Endothelial cell of umbilical vein (primary cell): Measurements from ENCODE around the gene ELOVL4. TPM values are rescaled to one million over a fixed set of nuclear protein-coding genes. Genes with fewer than 3 reads are reported as not detected.

ENCODE experiments used
- BruUV-seq: library from RNA; stranded (reverse); fragments of 400-500 nt; replicated peaks from 2 replicates; lab custom pipeline; 2021; lab: Mats Ljungman, UMichigan
- CTCF ChIA-PET: fragments of 300-600, 350-600 bp; sonication (Branson Sonifier 250); formaldehyde crosslinking; loops from one replicate; lab custom pipeline; 2021; ENCODE audit warnings: antibody characterized with exemption, inconsistent platforms; lab: Charles Lee
- POLR2A ChIA-PET: fragments of 300-600, 350-600 bp; sonication (Branson Sonifier 250); formaldehyde crosslinking; loops from one replicate; lab custom pipeline; 2021; ENCODE audit warnings: antibody characterized with exemption, inconsistent platforms; lab: Charles Lee
- DNase-seq: peaks from one replicate; pipeline ENCODE4 v3.0.0-alpha.2; 2011; ENCODE audit warnings: low read depth, low spot score
- FAIRE-seq: peaks from 2 replicates; lab custom pipeline; 2011; peaks lifted over from hg19 to GRCh38; lab: Jason Lieb, UNC
- H2AFZ ChIP-seq: 2 replicates; pipeline ENCODE4 v1.6.0; 2012; ENCODE audit warnings: low read depth, low read length, control low read depth, inconsistent platforms
- H3K27ac ChIP-seq: 2 replicates; pipeline ENCODE4 v1.5.1; 2011; ENCODE audit warnings: low read depth, mild to moderate bottlenecking, control low read depth, low read length, moderate library complexity; ENCODE audit not compliant: insufficient read depth
- H3K27me3 ChIP-seq, 2 experiments: 2 replicates each; pipeline versions ENCODE4 v1.6.0 to v1.6.1; 2011; ENCODE audit warnings: low read length in 2 of 2, mixed read lengths in 1 of 2; ENCODE audit not compliant: control insufficient read depth in 2 of 2, insufficient read depth in 2 of 2
- H3K36me3 ChIP-seq, 2 experiments: 2 replicates in 1 of 2; 3 replicates in 1 of 2; pipeline ENCODE4 v1.5.1; 2011; ENCODE audit warnings: low read length in 2 of 2, mild to moderate bottlenecking in 1 of 2, moderate library complexity in 1 of 2; ENCODE audit not compliant: control insufficient read depth in 2 of 2, insufficient read depth in 2 of 2; ENCODE audit errors: extremely low read depth in 1 of 2
- H3K4me1 ChIP-seq: 3 replicates; pipeline ENCODE4 v1.5.1; 2011; ENCODE audit warnings: mild to moderate bottlenecking, low read length; ENCODE audit not compliant: control insufficient read depth, insufficient read depth; ENCODE audit errors: extremely low read depth
- H3K4me2 ChIP-seq: 2 replicates; pipeline ENCODE4 v1.6.1; 2011; ENCODE audit warnings: low read length, control low read depth, mixed read lengths; ENCODE audit not compliant: insufficient read depth
- H3K4me3 ChIP-seq, 3 experiments: fragments of 200-600 bp in 1 of 3; sonication (generic), shearing (Covaris generic) in 1 of 3; replicated peaks in 1 of 3; 2 replicates each; pipeline ENCODE4 v1.5.1; 2011 to 2016; ENCODE audit warnings: control low read depth in 3 of 3, low read length in 3 of 3, mild to moderate bottlenecking in 2 of 3, inconsistent platforms in 1 of 3, low read depth in 1 of 3, moderate library complexity in 1 of 3; ENCODE audit not compliant: insufficient read depth in 1 of 3
- H3K79me2 ChIP-seq: 2 replicates; pipeline ENCODE4 v1.6.0; 2012; ENCODE audit warnings: low read length, inconsistent platforms; ENCODE audit not compliant: control insufficient read depth, insufficient read depth
- H3K9ac ChIP-seq: replicated peaks from 2 replicates; pipeline ENCODE3; 2011; ENCODE audit warnings: low read length, control low read depth; ENCODE audit not compliant: insufficient read depth; ENCODE audit errors: extremely low read depth
- H3K9me1 ChIP-seq: replicated peaks from 3 replicates; pipeline ENCODE4 v1.6.0; 2011; ENCODE audit warnings: mild to moderate bottlenecking, low read length; ENCODE audit not compliant: control insufficient read depth, insufficient read depth; ENCODE audit errors: extremely low read depth
- H3K9me3 ChIP-seq: replicated peaks from 2 replicates; pipeline ENCODE4 v1.5.1; 2012; ENCODE audit warnings: low read length, inconsistent platforms; ENCODE audit not compliant: control insufficient read depth, insufficient read depth
- H4K20me1 ChIP-seq: replicated peaks from 2 replicates; pipeline ENCODE3; 2011; ENCODE audit warnings: mild to moderate bottlenecking, low read length; ENCODE audit not compliant: control insufficient read depth, insufficient read depth; ENCODE audit errors: extremely low read depth
- EZH2 ChIP-seq: IDR thresholded peaks from 2 replicates; pipeline ENCODE4 v1.6.1; 2012; ENCODE audit warnings: borderline replicate concordance, low read depth, mild to moderate bottlenecking, moderate library complexity, low read length, inconsistent platforms; ENCODE audit not compliant: severe bottlenecking
- FOS ChIP-seq: IDR thresholded peaks from 2 replicates; pipeline ENCODE4 v1.6.1; 2011; ENCODE audit warnings: mild to moderate bottlenecking, low read length, moderate library complexity, borderline replicate concordance; ENCODE audit not compliant: insufficient read depth
- GATA2 ChIP-seq: IDR thresholded peaks from 2 replicates; pipeline ENCODE4 v1.7.0; 2011; ENCODE audit warnings: low read depth, mild to moderate bottlenecking, moderate library complexity, mixed read lengths, low read length; ENCODE audit not compliant: insufficient read length, insufficient read depth
- JUN ChIP-seq: IDR thresholded peaks from 2 replicates; pipeline ENCODE4 v1.6.1; 2011; ENCODE audit warnings: borderline replicate concordance, low read depth; ENCODE audit not compliant: insufficient read length, insufficient read depth
- MYC ChIP-seq: IDR thresholded peaks from one replicate; pipeline ENCODE4 v1.6.1; 2011; ENCODE audit warnings: mild to moderate bottlenecking, low read depth, low read length
- POLR2A ChIP-seq: IDR thresholded peaks from 2 replicates; pipeline ENCODE4 v1.6.1; 2012; ENCODE audit warnings: low read depth, mild to moderate bottlenecking, control low read depth, low read length
- POLR2AphosphoS5 ChIP-seq: IDR thresholded peaks from 2 replicates; pipeline ENCODE4 v1.6.1; 2012; ENCODE audit warnings: low read depth, mild to moderate bottlenecking, control low read depth, low read length, moderate library complexity; ENCODE audit not compliant: insufficient read depth
- dilution Hi-C: fragments of 300-500 bp; cut with MboI; formaldehyde crosslinking; loops from one replicate; pipeline ENCODE4 v1.15.0; 2019; ENCODE audit warnings: low sequenced_read_pairs; ENCODE audit not compliant: extremely low pct_ligation_motif_present
- intact Hi-C: fragments of 100-400 bp; cut with micrococcal nuclease; formaldehyde crosslinking; loops from one replicate; pipeline ENCODE4 v1.10.0; 2022
- polyA plus RNA-seq, 4 experiments: library from polyadenylated mRNA; depleted of rRNA in 3 of 4; stranded (reverse) in 3 of 4; unstranded in 1 of 4; fragments of >200 nt; gene quantifications; 2 replicates each; pipeline versions ENCODE4 v1.2.1 to v1.2.3, GENCODE V29; 2011 to 2012; ENCODE audit warnings: missing spikeins in 1 of 4
- total RNA-seq: library from RNA; stranded (reverse); gene quantifications from 2 replicates; pipeline ENCODE4 v1.2.3, GENCODE V29; 2021
- TF ChIP-seq, protein P1 (sequence below), 2 donors: IDR thresholded peaks; 1 replicate in 1 of 2; 2 replicates in 1 of 2; pipeline ENCODE4 v1.5.1; 2011; ENCODE audit warnings: low read length in 2 of 2, mild to moderate bottlenecking in 2 of 2, moderate library complexity in 2 of 2, control low read depth in 1 of 2, inconsistent platforms in 1 of 2, low read depth in 1 of 2; ENCODE audit not compliant: insufficient read depth in 1 of 2; ENCODE audit errors: extremely low read depth in 1 of 2
- TF ChIP-seq, protein P2 (sequence below): IDR thresholded peaks from 2 replicates; pipeline ENCODE4 v1.6.1; 2011; ENCODE audit not compliant: insufficient read depth, insufficient read length

Gene ELOVL4
- total and polyA plus RNA-seq, 2 donors (not counting 3 experiments of a cell fraction or from before 2014, with no cell fraction given) = 0.98 to 3.3 TPM

DNA sequence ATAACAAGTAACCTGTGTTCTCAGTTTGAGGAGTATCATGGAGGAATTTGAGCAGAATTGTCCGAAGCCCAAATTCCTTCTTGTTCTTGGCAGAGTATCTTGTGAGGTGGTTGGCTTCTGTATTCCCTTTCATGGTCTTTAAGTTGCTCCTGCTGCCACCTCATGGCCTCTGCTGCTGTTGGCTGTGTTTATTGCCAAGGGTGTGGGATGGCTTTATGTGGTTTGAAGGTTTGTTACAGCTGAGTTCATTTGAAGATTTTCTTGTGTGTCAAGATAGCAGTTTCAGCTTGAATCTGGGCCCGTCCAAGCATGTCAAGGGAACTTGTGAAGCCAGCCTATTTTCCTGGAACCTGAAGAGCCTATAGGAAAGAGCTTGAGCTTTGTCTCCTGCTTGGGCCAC lies 36.9 kb upstream of the ELOVL4 start:
- BruUV-seq = no TSS peak
- intact Hi-C loops (no loop called here), dilution Hi-C loops (no loop called here)
- Histone ChIP-seq H3K4me3 (no peak overlapping the region), H3K9me3 (no peaks in the 10 kb centered on the region), H3K4me1 (no peaks in the 10 kb centered on the region), H3K36me3 (no peaks in the 10 kb centered on the region), H3K27me3 (peaks cover 2 to 4% of the 10 kb centered on the region in 2 experiments), H3K27ac (no peak overlapping the region), H3K4me2 (no peak overlapping the region), H3K79me2 (no peaks in the 10 kb centered on the region), H3K9ac (no peak overlapping the region), H2AFZ (no peak overlapping the region), H3K9me1 (no peaks in the 10 kb centered on the region), H4K20me1 (no peaks in the 10 kb centered on the region)
- ChIA-PET CTCF (no interaction called here), POLR2A (no interaction called here)
- no peak for TF ChIP-seq JUN
- TF ChIP-seq GATA2 = no peak
- TF ChIP-seq, protein P1, sequence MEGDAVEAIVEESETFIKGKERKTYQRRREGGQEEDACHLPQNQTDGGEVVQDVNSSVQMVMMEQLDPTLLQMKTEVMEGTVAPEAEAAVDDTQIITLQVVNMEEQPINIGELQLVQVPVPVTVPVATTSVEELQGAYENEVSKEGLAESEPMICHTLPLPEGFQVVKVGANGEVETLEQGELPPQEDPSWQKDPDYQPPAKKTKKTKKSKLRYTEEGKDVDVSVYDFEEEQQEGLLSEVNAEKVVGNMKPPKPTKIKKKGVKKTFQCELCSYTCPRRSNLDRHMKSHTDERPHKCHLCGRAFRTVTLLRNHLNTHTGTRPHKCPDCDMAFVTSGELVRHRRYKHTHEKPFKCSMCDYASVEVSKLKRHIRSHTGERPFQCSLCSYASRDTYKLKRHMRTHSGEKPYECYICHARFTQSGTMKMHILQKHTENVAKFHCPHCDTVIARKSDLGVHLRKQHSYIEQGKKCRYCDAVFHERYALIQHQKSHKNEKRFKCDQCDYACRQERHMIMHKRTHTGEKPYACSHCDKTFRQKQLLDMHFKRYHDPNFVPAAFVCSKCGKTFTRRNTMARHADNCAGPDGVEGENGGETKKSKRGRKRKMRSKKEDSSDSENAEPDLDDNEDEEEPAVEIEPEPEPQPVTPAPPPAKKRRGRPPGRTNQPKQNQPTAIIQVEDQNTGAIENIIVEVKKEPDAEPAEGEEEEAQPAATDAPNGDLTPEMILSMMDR (IDR thresholded peaks at IDR 0.05; ENCODE audit: extremely low read depth in 1 of 2, insufficient read depth in 1 of 2, low read depth in 1 of 2, low read length in 2 of 2) = no peak
- FAIRE-seq (no peak), DNase-seq (peak; percentile 2)

DNA sequence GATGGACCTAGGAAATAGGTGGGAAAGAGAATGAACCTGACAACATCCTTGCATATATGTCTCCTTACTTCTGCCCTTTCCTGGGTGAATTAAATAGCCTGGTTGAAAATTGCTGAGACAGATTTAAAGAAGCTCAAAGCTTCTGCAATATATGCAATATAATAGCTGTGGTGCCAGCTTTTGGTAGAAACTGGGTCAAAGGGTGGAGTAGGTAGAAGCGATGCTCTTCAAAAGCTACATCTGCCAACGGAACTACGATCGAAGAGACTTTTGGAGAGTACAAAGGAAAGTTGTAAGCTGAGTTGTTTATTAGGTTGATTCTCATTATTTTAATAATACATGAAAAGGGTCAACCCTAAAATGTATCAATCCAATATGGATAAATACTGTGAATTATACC lies 34.3 kb upstream of the ELOVL4 start:
- no peaks in the 10 kb centered on the region for H3K4me1 ChIP-seq
- ChIA-PET POLR2A (no interaction called here), CTCF (interaction anchor here (1.2 kb wide), 1 partner anchor 32 kb away, joined by 4 read pairs; no protein-coding TSS in a partner anchor)
- H3K4me3 ChIP-seq = no peak overlapping the region
- no peaks in the 10 kb centered on the region for H3K9me1 ChIP-seq
- no peak for FAIRE-seq
- H3K9me3 ChIP-seq = no peaks in the 10 kb centered on the region
- H3K27me3 ChIP-seq = peaks cover 4 to 9% of the 10 kb centered on the region in 2 experiments
- dilution Hi-C loops = no loop called here
- TF ChIP-seq EZH2 (no peak), MYC (no peak), FOS (no peak), POLR2AphosphoS5 (no peak), GATA2 (no peak), POLR2A (no peak), JUN (no peak)
- TF ChIP-seq, protein P1 (IDR thresholded peaks at IDR 0.05; ENCODE audit: extremely low read depth in 1 of 2, insufficient read depth in 1 of 2, low read depth in 1 of 2, low read length in 2 of 2) = no peak
- TF ChIP-seq, protein P2, sequence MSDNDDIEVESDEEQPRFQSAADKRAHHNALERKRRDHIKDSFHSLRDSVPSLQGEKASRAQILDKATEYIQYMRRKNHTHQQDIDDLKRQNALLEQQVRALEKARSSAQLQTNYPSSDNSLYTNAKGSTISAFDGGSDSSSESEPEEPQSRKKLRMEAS = no peak
- no peak overlapping the region for H3K9ac ChIP-seq
- H3K27ac ChIP-seq = no peak overlapping the region
- no peak overlapping the region for H2AFZ ChIP-seq
- H4K20me1 ChIP-seq = no peaks in the 10 kb centered on the region
- H3K36me3 ChIP-seq = no peaks in the 10 kb centered on the region
- H3K79me2 ChIP-seq = no peaks in the 10 kb centered on the region
- intact Hi-C loops = no loop called here
- DNase-seq = no peak
- H3K4me2 ChIP-seq = no peak overlapping the region
- no TSS peak for BruUV-seq
